ENCODE results near the gene CTNNBIP1.

CTNNBIP1 gene

DNA sequence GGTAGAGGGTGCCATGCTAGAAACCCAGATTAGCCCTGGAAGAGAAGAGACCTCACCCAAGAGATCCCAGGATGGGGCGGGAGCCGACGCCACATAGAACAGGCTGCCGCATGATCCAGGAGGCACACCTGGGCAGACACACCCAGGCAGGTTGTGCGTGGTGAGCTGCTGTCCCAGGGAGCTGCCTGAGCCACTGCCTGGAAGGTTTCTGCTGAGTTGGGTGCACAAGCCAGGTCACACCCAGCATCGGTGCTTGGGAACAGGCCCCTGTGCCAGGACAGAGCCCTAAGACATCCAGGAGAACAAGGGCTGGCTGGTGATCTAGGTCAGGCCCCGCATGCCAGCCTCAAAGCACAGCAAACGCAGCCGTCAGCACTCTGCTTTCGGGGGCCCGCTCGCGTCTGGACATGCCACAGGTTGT, 40.2 kb downstream of the CTNNBIP1 start:
- Histone ChIP-seq H3K9ac (no peak overlapping the region), H4K20me1 (ENCODE audit: insufficient read depth) (no peaks in the 10 kb centered on the region; the same call in 1 of the 2 replicates), H3K4me1 (ENCODE audit: low read depth, poor library complexity, severe bottlenecking) (peaks cover 6% of the 10 kb centered on the region), H3K4me3 (IDR thresholded peaks at IDR 0.05; ENCODE audit: insufficient read depth, low read depth, low read length) (no peak overlapping the region), H3K4me2 (no peak overlapping the region), H3K79me2 (ENCODE audit: insufficient read depth, low read depth) (no peaks in the 10 kb centered on the region), H3K36me3 (ENCODE audit: insufficient read depth) (no peaks in the 10 kb centered on the region), H2AFZ (ENCODE audit: low read depth) (no peak overlapping the region), H3K27ac (no peak overlapping the region), H3K27me3 (ENCODE audit: insufficient read depth, low read depth) (no peaks in the 10 kb centered on the region)
- TF ChIP-seq, protein P1, sequence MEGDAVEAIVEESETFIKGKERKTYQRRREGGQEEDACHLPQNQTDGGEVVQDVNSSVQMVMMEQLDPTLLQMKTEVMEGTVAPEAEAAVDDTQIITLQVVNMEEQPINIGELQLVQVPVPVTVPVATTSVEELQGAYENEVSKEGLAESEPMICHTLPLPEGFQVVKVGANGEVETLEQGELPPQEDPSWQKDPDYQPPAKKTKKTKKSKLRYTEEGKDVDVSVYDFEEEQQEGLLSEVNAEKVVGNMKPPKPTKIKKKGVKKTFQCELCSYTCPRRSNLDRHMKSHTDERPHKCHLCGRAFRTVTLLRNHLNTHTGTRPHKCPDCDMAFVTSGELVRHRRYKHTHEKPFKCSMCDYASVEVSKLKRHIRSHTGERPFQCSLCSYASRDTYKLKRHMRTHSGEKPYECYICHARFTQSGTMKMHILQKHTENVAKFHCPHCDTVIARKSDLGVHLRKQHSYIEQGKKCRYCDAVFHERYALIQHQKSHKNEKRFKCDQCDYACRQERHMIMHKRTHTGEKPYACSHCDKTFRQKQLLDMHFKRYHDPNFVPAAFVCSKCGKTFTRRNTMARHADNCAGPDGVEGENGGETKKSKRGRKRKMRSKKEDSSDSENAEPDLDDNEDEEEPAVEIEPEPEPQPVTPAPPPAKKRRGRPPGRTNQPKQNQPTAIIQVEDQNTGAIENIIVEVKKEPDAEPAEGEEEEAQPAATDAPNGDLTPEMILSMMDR (conservative IDR thresholded peaks at IDR 0.05; ENCODE audit: low read depth, low read length) = no peak

DNA sequence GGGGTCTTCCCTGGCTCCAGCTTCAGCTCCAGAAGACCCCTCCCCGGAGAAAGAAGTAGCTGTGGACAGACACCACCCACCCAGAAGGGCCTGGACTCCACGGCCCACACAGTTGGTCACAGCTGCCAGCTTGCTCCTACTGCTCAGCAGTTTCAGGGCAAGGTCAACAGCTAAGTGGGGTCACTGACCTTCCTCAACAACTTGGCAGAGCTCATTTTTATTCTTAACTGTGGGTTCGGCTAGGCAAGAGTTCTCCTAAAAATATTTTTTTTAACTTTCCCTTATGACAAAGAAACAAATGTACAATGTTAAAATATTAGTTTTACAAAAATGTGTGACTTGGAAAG, 41.9 kb downstream of the CTNNBIP1 start:
- no peaks in the 10 kb centered on the region for H3K27me3 ChIP-seq (ENCODE audit: insufficient read depth, low read depth)
- no peaks in the 10 kb centered on the region for H4K20me1 ChIP-seq (ENCODE audit: insufficient read depth)
- H3K79me2 ChIP-seq (ENCODE audit: insufficient read depth, low read depth) = no peaks in the 10 kb centered on the region
- peaks cover 6% of the 10 kb centered on the region for H3K4me1 ChIP-seq (ENCODE audit: low read depth, poor library complexity, severe bottlenecking)
- H3K36me3 ChIP-seq (ENCODE audit: insufficient read depth) = no peaks in the 10 kb centered on the region
- TF ChIP-seq, protein P1 (conservative IDR thresholded peaks at IDR 0.05; ENCODE audit: low read depth, low read length) = no peak
- H3K4me3 ChIP-seq (IDR thresholded peaks at IDR 0.05; ENCODE audit: insufficient read depth, low read depth, low read length) = no peak overlapping the region
- no peak overlapping the region for H3K9ac ChIP-seq
- no peak overlapping the region for H3K4me2 ChIP-seq
- H2AFZ ChIP-seq (ENCODE audit: low read depth) = no peak overlapping the region
- no peak overlapping the region for H3K27ac ChIP-seq

DNA sequence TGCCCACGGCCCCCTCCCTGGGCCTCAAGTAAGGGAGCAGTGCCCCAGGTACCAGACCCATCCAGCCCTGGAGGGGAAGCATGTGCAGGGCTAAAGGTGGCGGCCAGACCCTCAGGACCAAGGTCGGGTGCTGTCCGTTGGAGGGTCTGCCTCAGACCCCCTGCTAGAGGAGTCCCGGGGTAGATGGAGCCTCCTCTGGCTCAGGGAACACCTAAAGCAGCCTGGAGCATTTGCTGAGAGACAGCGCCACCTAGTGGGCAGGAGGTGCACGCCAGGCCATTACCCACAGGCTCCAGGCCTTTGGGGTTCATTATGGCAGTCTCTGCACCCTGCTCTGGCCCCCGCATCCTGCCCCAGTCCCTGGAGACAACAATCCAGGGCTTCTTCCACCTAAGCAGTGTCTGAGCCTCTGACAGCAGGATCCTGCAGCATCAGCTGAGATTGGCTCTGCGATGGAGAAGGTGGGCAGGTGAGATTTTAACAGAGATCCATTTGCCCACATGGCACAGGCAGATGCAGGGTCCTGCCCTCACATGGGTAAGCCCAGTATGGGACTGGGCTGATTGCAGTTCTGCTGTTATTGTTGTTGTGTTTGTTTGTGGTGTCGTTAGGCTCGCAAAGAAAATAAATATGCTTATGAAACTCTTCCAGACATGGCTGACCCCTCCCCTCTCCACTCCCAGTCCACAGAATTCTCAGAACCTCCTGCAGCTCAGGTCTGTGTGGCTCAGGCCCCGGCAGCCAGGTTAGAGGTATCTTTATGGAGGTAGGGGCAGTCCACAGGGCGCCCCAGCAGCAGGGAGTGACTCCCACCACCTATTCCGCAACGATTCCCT, 42.4 kb downstream of the CTNNBIP1 start:
- Histone ChIP-seq H3K27me3 (ENCODE audit: insufficient read depth, low read depth) (no peaks in the 10 kb centered on the region), H3K4me1 (ENCODE audit: low read depth, poor library complexity, severe bottlenecking) (peaks cover 6% of the 10 kb centered on the region), H3K4me3 (IDR thresholded peaks at IDR 0.05; ENCODE audit: insufficient read depth, low read depth, low read length) (no peak overlapping the region), H3K4me2 (no peak overlapping the region), H4K20me1 (ENCODE audit: insufficient read depth) (no peaks in the 10 kb centered on the region), H2AFZ (ENCODE audit: low read depth) (peak overlapping the region; percentile 21), H3K36me3 (ENCODE audit: insufficient read depth) (no peaks in the 10 kb centered on the region), H3K79me2 (ENCODE audit: insufficient read depth, low read depth) (no peaks in the 10 kb centered on the region), H3K27ac (no peak overlapping the region), H3K9ac (no peak overlapping the region)
- TF ChIP-seq, protein P1 (conservative IDR thresholded peaks at IDR 0.05; ENCODE audit: low read depth, low read length) = peak; percentile 98

DNA sequence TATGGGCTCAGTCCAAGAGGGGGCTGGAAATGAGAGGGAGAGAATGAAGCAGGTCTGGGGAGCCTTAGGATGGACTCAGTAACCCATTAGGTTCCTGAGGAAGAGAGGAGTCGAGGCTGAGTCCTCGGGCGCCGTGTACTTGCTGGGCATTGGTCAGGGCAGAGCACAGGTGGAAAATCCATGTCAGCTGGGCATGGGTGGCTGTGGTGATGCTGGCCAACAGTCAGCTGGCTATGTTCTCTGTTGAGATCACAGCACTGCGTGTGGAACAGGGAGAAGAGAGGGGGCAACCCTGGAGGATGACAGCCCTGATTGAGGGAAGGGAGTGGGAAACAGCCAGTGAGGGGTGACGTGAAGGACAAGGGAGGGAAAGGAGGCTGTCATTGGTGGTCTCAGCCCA, 43.2 kb downstream of the CTNNBIP1 start:
- H3K4me3 ChIP-seq (IDR thresholded peaks at IDR 0.05; ENCODE audit: insufficient read depth, low read depth, low read length) = no peak overlapping the region
- H4K20me1 ChIP-seq (ENCODE audit: insufficient read depth) = no peaks in the 10 kb centered on the region
- H3K4me2 ChIP-seq = no peak overlapping the region
- no peaks in the 10 kb centered on the region for H3K36me3 ChIP-seq (ENCODE audit: insufficient read depth)
- H3K79me2 ChIP-seq (ENCODE audit: insufficient read depth, low read depth) = no peaks in the 10 kb centered on the region
- no peaks in the 10 kb centered on the region for H3K27me3 ChIP-seq (ENCODE audit: insufficient read depth, low read depth)
- no peak overlapping the region for H3K27ac ChIP-seq
- no peak overlapping the region for H2AFZ ChIP-seq (ENCODE audit: low read depth)
- TF ChIP-seq, protein P1 (conservative IDR thresholded peaks at IDR 0.05; ENCODE audit: low read depth, low read length) = no peak
- peaks cover 6% of the 10 kb centered on the region for H3K4me1 ChIP-seq (ENCODE audit: low read depth, poor library complexity, severe bottlenecking)
- H3K9ac ChIP-seq = no peak overlapping the region
